Left lung (tissue), 10 donors: Measurements from ENCODE around the gene ZNF234. TPM values are rescaled to one million over a fixed set of nuclear protein-coding genes. Genes with fewer than 3 reads are reported as not detected.
"Not testable (repeated sequence)": the region's sequence is repeated elsewhere in the genome, so short reads cannot be mapped to it uniquely, and the experiment has no call there.

ENCODE experiments used
- ATAC-seq: fragments of 200-7000 bp; cut with Tn5 transposase; one replicate; pipeline ENCODE4 v1.9.1; 2020; ENCODE audit warnings: moderate library complexity
- DNase-seq, 4 donors: peaks; one replicate each; pipeline ENCODE4 v3.0.0-alpha.2; 2013 to 2020
- H3K27ac ChIP-seq, 2 donors: fragments of 200-600 bp; sonication (generic) in 1 of 2; one replicate each; pipeline versions ENCODE4 v1.5.0 to v1.8.0; 2020 to 2021
- H3K27me3 ChIP-seq, 2 donors: fragments of 200-600 bp; sonication (generic) in 1 of 2; one replicate each; pipeline versions ENCODE4 v1.5.0 to v1.8.0; 2020 to 2021
- H3K36me3 ChIP-seq, 2 donors: fragments of 200-600 bp; sonication (generic) in 1 of 2; one replicate each; pipeline versions ENCODE4 v1.5.0 to v1.8.0; 2020 to 2021
- H3K4me1 ChIP-seq, 2 donors: fragments of 200-600 bp; one replicate each; pipeline ENCODE4 v1.8.0; 2021
- H3K4me3 ChIP-seq, 2 donors: fragments of 200-600 bp; sonication (generic) in 1 of 2; one replicate each; pipeline versions ENCODE4 v1.5.0 to v1.8.0; 2020 to 2021; ENCODE audit warnings: mild to moderate bottlenecking in 1 of 2
- H3K9me3 ChIP-seq, 2 donors: fragments of 200-600 bp; sonication (generic) in 1 of 2; one replicate each; pipeline versions ENCODE4 v1.5.0 to v1.8.0; 2020 to 2021
- CTCF ChIP-seq, 2 donors: fragments of 200-600 bp; sonication (generic) in 1 of 2; IDR thresholded peaks; one replicate each; pipeline versions ENCODE4 v1.5.0 to v1.8.0; 2021; ENCODE audit warnings: antibody characterized with exemption in 2 of 2
- intact Hi-C, 2 donors: fragments of 100-400 bp; cut with DNase I; formaldehyde crosslinking; loops; one replicate each; pipeline versions ENCODE4 v1.11.2 to v1.14.2; 2022
- polyA plus RNA-seq, 6 donors: library from polyadenylated mRNA; unstranded; fragments of 120-200 nt; gene quantifications; one replicate each; pipeline ENCODE4 v1.2.1, GENCODE V29; 2013; ENCODE audit not compliant: insufficient read length in 6 of 6
- total RNA-seq, 2 donors: library from RNA; stranded (reverse); fragmentation: NEBNext Ultra II Directional; extraction: Animal tissue kit (Norgen Biotek cat#: 25700); gene quantifications; one replicate each; pipeline ENCODE4 v1.2.1, GENCODE V29; 2021
- donor health status: DM: no; HTN: yes; CAD: no.
- donor health status: DM: no; HTN: no; CAD: no.

The ZNF234 gene
- total and polyA plus RNA-seq, 8 donors = 11.2 to 22.2 (median 20.3) TPM

GRCh38 chr19:44202470-44202869 is 61.1 kb downstream of the ZNF234 start:
- intact Hi-C loops = no loop called here
- no peak for TF ChIP-seq CTCF (IDR thresholded peaks at IDR 0.05)
- no peak overlapping the region for H3K4me3 ChIP-seq

GRCh38 chr19:44202974-44203373 is 61.6 kb downstream of the ZNF234 start:
- no peak for ATAC-seq
- intact Hi-C loops = no loop called here
- Histone ChIP-seq H3K9me3 (peaks cover 0 to 76% of the 10 kb centered on the region in 2 donors), H3K4me3 (no peak overlapping the region), H3K4me1 (no peaks in the 10 kb centered on the region), H3K27me3 (no peaks in the 10 kb centered on the region), H3K36me3 (no peaks in the 10 kb centered on the region), H3K27ac (no peak overlapping the region)
- DNase-seq = no peak
- TF ChIP-seq CTCF (IDR thresholded peaks at IDR 0.05) = no peak

More at GRCh38 chr19:44202470-44202869, 61.1 kb downstream of the ZNF234 start:
- H3K27me3 ChIP-seq = no peaks in the 10 kb centered on the region
- no peak for DNase-seq
- peaks cover 0 to 77% of the 10 kb centered on the region in 2 donors for H3K9me3 ChIP-seq
- no peaks in the 10 kb centered on the region for H3K36me3 ChIP-seq
- H3K4me1 ChIP-seq = no peaks in the 10 kb centered on the region
- H3K27ac ChIP-seq = no peak overlapping the region
- no peak for ATAC-seq

- peaks cover 0 to 72% of the 10 kb centered on the region in 2 donors for H3K9me3 ChIP-seq
- ATAC-seq, H3K27ac ChIP-seq, H3K27me3 ChIP-seq, H3K4me1 ChIP-seq, intact Hi-C loops, H3K4me3 ChIP-seq, H3K36me3 ChIP-seq, DNase-seq: not testable (repeated sequence)
Observed at GRCh38 chr19:44203877-44204276, 62.5 kb downstream of the ZNF234 start.

GRCh38 chr19:44204772-44205171 is 63.4 kb downstream of the ZNF234 start:
- DNase-seq (no peak), ATAC-seq (no peak)
- H3K36me3 ChIP-seq = no peaks in the 10 kb centered on the region
- H3K4me3 ChIP-seq = no peak overlapping the region
- H3K4me1 ChIP-seq = peaks cover 0 to 4% of the 10 kb centered on the region in 2 donors
- intact Hi-C loops = no loop called here
- H3K27me3 ChIP-seq = no peaks in the 10 kb centered on the region
- TF ChIP-seq CTCF (IDR thresholded peaks at IDR 0.05) = no peak
- peaks cover 0 to 63% of the 10 kb centered on the region in 2 donors for H3K9me3 ChIP-seq
- no peak overlapping the region for H3K27ac ChIP-seq

- Histone ChIP-seq H3K27me3 (no peaks in the 10 kb centered on the region), H3K4me3 (peak overlapping the region; percentile 58 to 85), H3K36me3 (no peaks in the 10 kb centered on the region), H3K4me1 (peaks cover 0 to 4% of the 10 kb centered on the region in 2 donors), H3K9me3 (peaks cover 0 to 44% of the 10 kb centered on the region in 2 donors), H3K27ac (peak overlapping the region; percentile 79 to 94)
- no peak for TF ChIP-seq CTCF (IDR thresholded peaks at IDR 0.05)
- DNase-seq (peak; percentile 91 to 95 (median 92)), ATAC-seq (peak; percentile 98)
- intact Hi-C loops = no loop called here
Observed at GRCh38 chr19:44207126-44207803, 65.9 kb downstream of the ZNF234 start.

Other genes starting within 250 kb of the ZNF234 start
- 10 to 100 TPM; 12.9 to 13.4 TPM for gene ZNF45, start 206.3 kb upstream of the ZNF234 start, total RNA-seq
- 10 to 100 TPM; 30.1 to 33.4 (median 32.1) TPM for gene ZNF45, start 206.3 kb upstream of the ZNF234 start, polyA plus RNA-seq
- 1 to 10 TPM; 4.3 to 6.5 TPM for gene ZNF221, start 190.3 kb upstream of the ZNF234 start, total RNA-seq
- 10 to 100 TPM in 1 of 6 donors, 1 to 10 TPM in 5; 6.4 to 11.9 (median 9.4) TPM for gene ZNF221, start 190.3 kb upstream of the ZNF234 start, polyA plus RNA-seq
- 1 to 10 TPM; 7.2 to 8.1 TPM for gene ZNF155, start 157.4 kb upstream of the ZNF234 start, total RNA-seq
- gene ZNF155, start 157.4 kb upstream of the ZNF234 start, polyA plus RNA-seq = 10 to 100 TPM; 16.3 to 20.6 (median 17.8) TPM
- 1 to 10 TPM; 4.0 to 8.1 TPM for gene ZNF230, start 138.6 kb upstream of the ZNF234 start, total RNA-seq
- 10 to 100 TPM in 1 of 6 donors, 1 to 10 TPM in 5; 7.9 to 10.7 (median 9.4) TPM for gene ZNF230, start 138.6 kb upstream of the ZNF234 start, polyA plus RNA-seq
- gene ZNF222, start 116.2 kb upstream of the ZNF234 start, total RNA-seq = 1 to 10 TPM; 3.2 to 3.4 TPM
- gene ZNF222, start 116.2 kb upstream of the ZNF234 start, polyA plus RNA-seq = 10 to 100 TPM in 5 of 6 donors, 1 to 10 TPM in 1; 9.6 to 13.4 (median 10.4) TPM
- gene ZNF223, start 89.5 kb upstream of the ZNF234 start, total RNA-seq = 1 to 10 TPM; 5.0 to 5.1 TPM
- 10 to 100 TPM; 11.9 to 16.1 (median 14.1) TPM for gene ZNF223, start 89.5 kb upstream of the ZNF234 start, polyA plus RNA-seq
- gene ZNF284, start 69.4 kb upstream of the ZNF234 start, total RNA-seq = 1 to 10 TPM; 2.4 to 3.3 TPM
- 1 to 10 TPM; 6.1 to 9.9 (median 7.4) TPM for gene ZNF284, start 69.4 kb upstream of the ZNF234 start, polyA plus RNA-seq
- 10 to 100 TPM; 21.6 to 21.7 TPM for gene ZNF224, start 47.2 kb upstream of the ZNF234 start, total RNA-seq
- gene ZNF224, start 47.2 kb upstream of the ZNF234 start, polyA plus RNA-seq = 10 to 100 TPM; 43.2 to 52.7 (median 50.9) TPM
- gene ZNF225, start 28.2 kb upstream of the ZNF234 start, total RNA-seq = 1 to 10 TPM; 4.5 to 5.4 TPM
- gene ZNF225, start 28.2 kb upstream of the ZNF234 start, polyA plus RNA-seq = 10 to 100 TPM; 11.4 to 14.5 (median 11.6) TPM
- 10 to 100 TPM; 14.5 to 20.6 TPM for gene ZNF226, start 23.5 kb downstream of the ZNF234 start, total RNA-seq
- 10 to 100 TPM; 25.3 to 37.7 (median 27.8) TPM for gene ZNF226, start 23.5 kb downstream of the ZNF234 start, polyA plus RNA-seq
- gene ZNF227, start 71.0 kb downstream of the ZNF234 start, total RNA-seq = 10 to 100 TPM; 13.3 to 13.8 TPM
- gene ZNF227, start 71.0 kb downstream of the ZNF234 start, polyA plus RNA-seq = 10 to 100 TPM; 24.8 to 34.9 (median 28.6) TPM
- 1 to 10 TPM in 1 of 2 donors, under 1 TPM in 1; 0.29 to 1.4 TPM for gene ZNF233, start 118.3 kb downstream of the ZNF234 start, total RNA-seq
- gene ZNF233, start 118.3 kb downstream of the ZNF234 start, polyA plus RNA-seq = 1 to 10 TPM; 6.0 to 8.3 (median 7.1) TPM
- 1 to 10 TPM; 5.2 to 5.8 TPM for gene ZNF235, start 163.5 kb downstream of the ZNF234 start, total RNA-seq
- gene ZNF235, start 163.5 kb downstream of the ZNF234 start, polyA plus RNA-seq = 10 to 100 TPM; 11.9 to 15.1 (median 14.4) TPM
- 1 to 10 TPM; 3.2 to 4.5 TPM for gene ZNF112, start 215.1 kb downstream of the ZNF234 start, total RNA-seq
- gene ZNF112, start 215.1 kb downstream of the ZNF234 start, polyA plus RNA-seq = 10 to 100 TPM; 11.7 to 13.1 (median 11.8) TPM